OCI-LY7 (cell line): ENCODE measurements around the gene TMEM200B. TPM values are rescaled to one million over a fixed set of nuclear protein-coding genes. Genes with fewer than 3 reads are reported as not detected.

Experiments used
- BruUV-seq: library from RNA; stranded (reverse); fragments of 400-500 nt; replicated peaks from 2 replicates; lab custom pipeline; 2021; lab: Mats Ljungman, UMichigan
- CTCF ChIA-PET: fragments of 300-600 bp; sonication (Branson Sonifier 250); formaldehyde crosslinking; loops from one replicate; lab custom pipeline; 2022; ENCODE audit warnings: antibody characterized with exemption; ENCODE audit not compliant: unreplicated experiment; lab: Charles Lee
- POLR2A ChIA-PET: fragments of 300-600 bp; sonication (Branson Sonifier 250); formaldehyde crosslinking; loops from one replicate; lab custom pipeline; 2022; ENCODE audit warnings: antibody characterized with exemption; lab: Charles Lee
- DNase-seq: peaks from one replicate; pipeline ENCODE4 v3.0.0-alpha.2; 2015; ENCODE audit warnings: low spot score
- H2AFZ ChIP-seq: fragments of 200-600 bp; sonication (generic), shearing (Covaris generic); 2 replicates; pipeline ENCODE4 v1.6.1; 2014; ENCODE audit warnings: mild to moderate bottlenecking, antibody characterized with exemption, low read length, moderate library complexity
- H3K27ac ChIP-seq: fragments of 200-600 bp; sonication (generic); 2 replicates; pipeline ENCODE4 v1.5.1; 2014; ENCODE audit warnings: mixed run types, low read depth, mild to moderate bottlenecking, moderate library complexity, low read length, inconsistent platforms; ENCODE audit not compliant: poor library complexity, severe bottlenecking
- H3K36me3 ChIP-seq: fragments of 200-600 bp; sonication (generic); 2 replicates; pipeline ENCODE4 v1.6.1; 2014; ENCODE audit warnings: mild to moderate bottlenecking, antibody characterized with exemption, low read length, moderate library complexity, mixed read lengths; ENCODE audit not compliant: insufficient read depth
- H3K4me1 ChIP-seq: fragments of 200-600 bp; sonication (generic); 2 replicates; pipeline ENCODE4 v1.5.1; 2014; ENCODE audit warnings: mild to moderate bottlenecking, low read length; ENCODE audit not compliant: insufficient read depth, poor library complexity, severe bottlenecking
- H3K4me2 ChIP-seq: fragments of 200-600 bp; sonication (generic); 2 replicates; pipeline ENCODE4 v1.6.1; 2014; ENCODE audit warnings: mild to moderate bottlenecking, low read length
- H3K4me3 ChIP-seq: fragments of 200-600 bp; sonication (generic); 2 replicates; pipeline ENCODE4 v1.5.1; 2014; ENCODE audit warnings: mild to moderate bottlenecking, low read depth, low read length; ENCODE audit not compliant: poor library complexity, severe bottlenecking
- H3K79me2 ChIP-seq: fragments of 200-600 bp; sonication (generic); 2 replicates; pipeline ENCODE4 v1.6.1; 2016; ENCODE audit warnings: low read depth, mild to moderate bottlenecking, low read length, moderate library complexity, mixed read lengths; ENCODE audit not compliant: insufficient read depth
- H3K9me2 ChIP-seq: fragments of 200-600 bp; sonication (generic); 2 replicates; pipeline ENCODE4 v1.6.1; 2016; ENCODE audit warnings: mild to moderate bottlenecking, low read length, mixed read lengths; ENCODE audit not compliant: insufficient read depth
- H3K9me3 ChIP-seq: fragments of 200-600 bp; sonication (generic); 2 replicates; pipeline ENCODE4 v1.6.1; 2014; ENCODE audit warnings: mild to moderate bottlenecking, mixed run types, low read length, mixed read lengths
- H4K20me1 ChIP-seq: fragments of 200-600 bp; sonication (generic); 2 replicates; pipeline ENCODE4 v1.6.1; 2014; ENCODE audit warnings: mild to moderate bottlenecking, antibody characterized with exemption, low read length, moderate library complexity, mixed read lengths; ENCODE audit not compliant: insufficient read depth
- EZH2phosphoT487 ChIP-seq: fragments of 200-600 bp; sonication (generic); IDR thresholded peaks from 2 replicates; pipeline ENCODE4 v1.6.1; 2018; ENCODE audit warnings: low read depth, borderline replicate concordance, mild to moderate bottlenecking, mixed run types, antibody characterized with exemption, low read length, moderate library complexity, mixed read lengths
- intact Hi-C: fragments of 100-400 bp; cut with micrococcal nuclease; formaldehyde crosslinking; loops from one replicate; pipeline ENCODE4 v1.10.0; 2022; ENCODE audit not compliant: unreplicated experiment
- total RNA-seq, 2 experiments: library from RNA; depleted of rRNA in 1 of 2; stranded (reverse); fragments of >200 nt in 1 of 2; shearing (Covaris generic) in 1 of 2; gene quantifications; 2 replicates each; pipeline ENCODE4 v1.2.3, GENCODE V29; 2014 to 2022
- TF ChIP-seq, protein P1 (sequence below): fragments of 200-600 bp; sonication (generic); conservative IDR thresholded peaks from 2 replicates; pipeline ENCODE4 v1.5.1; 2014; ENCODE audit warnings: mild to moderate bottlenecking, antibody characterized with exemption, low read length, moderate library complexity, mixed read lengths

TMEM200B gene
- total RNA-seq, 2 experiments from 2014 or later: not detected

DNA sequence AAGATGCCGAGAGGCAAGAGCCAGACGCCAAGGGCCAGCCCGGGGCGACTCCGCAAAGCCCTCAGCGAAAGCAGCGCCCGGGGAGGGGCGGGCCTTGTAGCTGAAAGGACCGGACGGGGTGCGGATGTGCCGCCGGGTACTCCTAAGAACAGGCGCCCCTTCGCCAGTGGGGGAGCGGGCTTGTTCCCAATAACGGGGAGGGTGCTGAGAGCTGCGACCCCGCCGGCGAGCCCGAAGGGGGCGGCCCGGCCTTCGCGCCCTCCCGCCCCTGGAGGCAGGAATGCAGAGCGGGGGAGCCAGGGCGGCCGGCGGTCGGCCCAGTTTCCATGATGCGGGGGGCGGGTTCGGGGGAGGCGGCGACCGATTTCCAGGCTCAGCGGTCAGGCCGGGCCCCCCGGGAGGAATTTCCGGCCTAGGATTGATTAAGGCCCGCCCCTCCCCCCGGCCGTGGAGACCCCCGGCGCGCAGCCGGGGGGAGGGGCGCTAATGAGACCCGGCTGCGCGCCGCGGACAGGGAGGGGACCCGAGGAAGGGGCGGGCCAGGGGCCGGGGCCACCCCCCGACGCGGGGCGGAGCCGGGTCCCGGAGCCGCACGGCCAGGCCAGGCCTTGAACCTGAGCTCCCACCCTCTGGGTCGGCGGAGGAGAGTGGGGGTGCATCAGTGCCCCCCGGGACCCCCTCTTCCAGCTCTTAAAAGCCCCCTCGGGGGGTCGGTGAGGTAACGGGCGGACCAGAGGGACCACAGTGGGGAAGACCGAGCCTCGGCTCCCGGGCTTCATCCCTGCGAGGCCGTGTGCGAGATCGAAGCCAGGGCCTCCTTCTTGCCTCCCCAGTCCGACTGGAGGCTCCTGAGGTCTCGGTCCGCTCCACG is 898 bp upstream of the TMEM200B start:
- Histone ChIP-seq H3K27ac (no peak overlapping the region), H3K9me2 (no peaks in the 10 kb centered on the region), H4K20me1 (no peaks in the 10 kb centered on the region), H3K4me1 (no peaks in the 10 kb centered on the region), H3K79me2 (no peaks in the 10 kb centered on the region), H3K4me2 (peak overlapping the region; percentile 66), H3K36me3 (no peaks in the 10 kb centered on the region), H3K9me3 (no peaks in the 10 kb centered on the region), H2AFZ (no peak overlapping the region), H3K4me3 (peak overlapping the region; percentile 61)
- POLR2A ChIA-PET: interaction anchor here (0.7 kb wide), 2 partner anchors 76 to 293 kb away, joined by 3 read pairs; no protein-coding TSS in a partner anchor
- no TSS peak for BruUV-seq
- intact Hi-C loops: no loop called here
- peak; percentile 44 for DNase-seq
- CTCF ChIA-PET: no interaction called here
- TF ChIP-seq, protein P1, sequence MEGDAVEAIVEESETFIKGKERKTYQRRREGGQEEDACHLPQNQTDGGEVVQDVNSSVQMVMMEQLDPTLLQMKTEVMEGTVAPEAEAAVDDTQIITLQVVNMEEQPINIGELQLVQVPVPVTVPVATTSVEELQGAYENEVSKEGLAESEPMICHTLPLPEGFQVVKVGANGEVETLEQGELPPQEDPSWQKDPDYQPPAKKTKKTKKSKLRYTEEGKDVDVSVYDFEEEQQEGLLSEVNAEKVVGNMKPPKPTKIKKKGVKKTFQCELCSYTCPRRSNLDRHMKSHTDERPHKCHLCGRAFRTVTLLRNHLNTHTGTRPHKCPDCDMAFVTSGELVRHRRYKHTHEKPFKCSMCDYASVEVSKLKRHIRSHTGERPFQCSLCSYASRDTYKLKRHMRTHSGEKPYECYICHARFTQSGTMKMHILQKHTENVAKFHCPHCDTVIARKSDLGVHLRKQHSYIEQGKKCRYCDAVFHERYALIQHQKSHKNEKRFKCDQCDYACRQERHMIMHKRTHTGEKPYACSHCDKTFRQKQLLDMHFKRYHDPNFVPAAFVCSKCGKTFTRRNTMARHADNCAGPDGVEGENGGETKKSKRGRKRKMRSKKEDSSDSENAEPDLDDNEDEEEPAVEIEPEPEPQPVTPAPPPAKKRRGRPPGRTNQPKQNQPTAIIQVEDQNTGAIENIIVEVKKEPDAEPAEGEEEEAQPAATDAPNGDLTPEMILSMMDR: no peak
- TF ChIP-seq EZH2phosphoT487: no peak

DNA sequence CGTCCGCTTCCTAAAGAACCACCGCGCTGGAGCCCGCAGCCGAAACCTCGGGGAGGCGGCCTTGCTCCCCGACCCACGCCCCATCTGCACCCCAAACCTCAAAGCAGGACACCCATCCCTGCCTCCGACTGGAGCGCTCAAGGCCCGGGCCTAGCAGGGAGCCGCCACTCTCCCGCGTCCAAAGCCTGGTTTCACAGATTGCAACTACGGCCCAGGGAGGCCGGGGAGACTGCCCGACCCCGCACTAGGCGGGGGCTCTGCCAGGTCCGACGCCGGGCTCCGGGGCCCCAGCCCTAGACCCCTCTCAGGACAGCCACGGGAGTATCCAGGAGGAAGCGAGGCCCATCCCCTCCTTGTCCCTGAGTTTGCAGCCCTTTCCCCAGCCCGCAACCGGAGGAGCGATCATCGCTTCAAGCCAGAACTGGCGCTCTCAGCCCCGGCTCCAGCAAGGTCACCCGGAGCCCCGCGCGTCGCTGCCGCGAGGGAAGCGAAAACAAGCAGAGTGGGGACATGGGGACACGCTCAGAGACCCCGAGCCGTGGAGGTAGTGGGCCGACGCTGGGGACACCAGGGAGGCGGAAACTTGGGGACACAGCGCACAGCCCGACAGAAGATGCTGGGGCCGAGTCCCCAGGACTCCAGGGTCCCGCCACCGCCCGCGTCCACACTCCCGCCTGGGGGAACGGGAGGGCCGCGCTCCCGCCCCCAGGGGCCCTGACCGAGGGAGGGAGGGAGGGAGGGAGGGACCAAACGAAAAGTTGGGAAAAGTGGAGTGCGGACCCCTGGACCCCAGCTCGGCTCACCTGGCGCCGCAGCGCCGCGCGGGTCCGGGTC is 433 bp downstream of the TMEM200B start:
- Histone ChIP-seq H3K9me3 (no peaks in the 10 kb centered on the region), H3K4me1 (no peaks in the 10 kb centered on the region), H2AFZ (no peak overlapping the region), H3K79me2 (no peaks in the 10 kb centered on the region), H3K9me2 (no peaks in the 10 kb centered on the region), H3K4me3 (no peak overlapping the region), H3K27ac (no peak overlapping the region), H3K36me3 (no peaks in the 10 kb centered on the region; the same call in 1 of the 2 replicates), H4K20me1 (no peaks in the 10 kb centered on the region), H3K4me2 (no peak overlapping the region)
- POLR2A ChIA-PET: no interaction called here
- CTCF ChIA-PET: no interaction called here
- BruUV-seq: no TSS peak
- TF ChIP-seq, protein P1: no peak
- TF ChIP-seq EZH2phosphoT487: no peak
- no peak for DNase-seq
- intact Hi-C loops: no loop called here
